SK-N-SH treated with all-trans-retinoic acid at 6 μM for 48 hours (cell line): ENCODE data around the gene PRKAG3.
A peak's percentile ranks its signal among the peaks of the same experiment; 100 is the strongest.

Experiments
- ATAC-seq: fragments of 200-7000 bp; cut with Tn5 transposase; 3 replicates; pipeline ENCODE4 v1.9.1; 2020; ENCODE audit warnings: mild to moderate bottlenecking, moderate library complexity
- ARNTL ChIP-seq: fragments of 450-650 bp; formaldehyde crosslinking; IDR thresholded peaks from 2 replicates; pipeline ENCODE4 v1.5.0; 2020; ENCODE audit warnings: low read depth, mild to moderate bottlenecking, moderate library complexity, borderline replicate concordance
- BACH2 ChIP-seq: fragments of 250-450 bp; sonication (Bioruptor Pico); IDR thresholded peaks from 2 replicates; pipeline ENCODE4 v1.9.0; 2021; ENCODE audit warnings: mild to moderate bottlenecking, borderline replicate concordance
- CREB5 ChIP-seq: fragments of 250-450 bp; sonication (Bioruptor Pico); IDR thresholded peaks from 2 replicates; pipeline ENCODE4 v1.5.1; 2020; ENCODE audit warnings: low read depth, mild to moderate bottlenecking, moderate library complexity
- CSDC2 ChIP-seq: fragments of 250-450 bp; sonication (Bioruptor Pico); IDR thresholded peaks from 2 replicates; pipeline ENCODE4 v1.5.0; 2020; ENCODE audit warnings: mild to moderate bottlenecking, moderate library complexity
- CSRNP3 ChIP-seq: fragments of 250-450 bp; sonication (Bioruptor Pico); IDR thresholded peaks from 2 replicates; pipeline ENCODE4 v1.5.1; 2021; ENCODE audit warnings: mild to moderate bottlenecking, moderate library complexity
- ESRRG ChIP-seq: fragments of 250-450 bp; sonication (Bioruptor Pico); IDR thresholded peaks from 2 replicates; pipeline ENCODE4 v1.6.1; 2021; ENCODE audit warnings: mild to moderate bottlenecking
- ISL1 ChIP-seq: fragments of 250-450 bp; sonication (Bioruptor Pico); IDR thresholded peaks from 2 replicates; pipeline ENCODE4 v2.1.2; 2022; ENCODE audit warnings: mild to moderate bottlenecking, moderate library complexity
- OSR1 ChIP-seq: fragments of 250-450 bp; sonication (Bioruptor Pico); IDR thresholded peaks from 2 replicates; pipeline ENCODE4 v1.8.0; 2022; ENCODE audit warnings: moderate library complexity, mild to moderate bottlenecking, inconsistent platforms
- PATZ1 ChIP-seq: fragments of 250-450 bp; sonication (Bioruptor Pico); IDR thresholded peaks from 2 replicates; pipeline ENCODE4 v1.8.0; 2020; ENCODE audit warnings: mild to moderate bottlenecking, moderate library complexity, borderline replicate concordance
- POU6F1 ChIP-seq: fragments of 250-450 bp; sonication (Bioruptor Pico); IDR thresholded peaks from 2 replicates; pipeline ENCODE4 v1.8.0; 2021; ENCODE audit warnings: low read depth, mild to moderate bottlenecking, moderate library complexity, borderline replicate concordance
- PPARA ChIP-seq: fragments of 250-450 bp; sonication (Bioruptor Pico); IDR thresholded peaks from 2 replicates; pipeline ENCODE4 v1.5.0; 2020; ENCODE audit warnings: mild to moderate bottlenecking, borderline replicate concordance
- RARB ChIP-seq: fragments of 250-450 bp; sonication (Bioruptor Pico); IDR thresholded peaks from 2 replicates; pipeline ENCODE4 v1.8.0; 2021; ENCODE audit warnings: mild to moderate bottlenecking, moderate library complexity
- SNAI2 ChIP-seq: fragments of 250-450 bp; sonication (Bioruptor Pico); IDR thresholded peaks from 2 replicates; pipeline ENCODE4 v1.5.0; 2020; ENCODE audit warnings: mild to moderate bottlenecking, moderate library complexity
- TCF4 ChIP-seq: fragments of 250-450 bp; sonication (Bioruptor Pico); IDR thresholded peaks from 2 replicates; pipeline ENCODE4 v1.8.0; 2021; ENCODE audit warnings: mild to moderate bottlenecking, moderate library complexity, borderline replicate concordance
- TOX ChIP-seq: fragments of 250-450 bp; sonication (Bioruptor Pico); IDR thresholded peaks from 2 replicates; pipeline ENCODE4 v1.8.0; 2021; ENCODE audit warnings: mild to moderate bottlenecking, moderate library complexity, borderline replicate concordance
- TSHZ2 ChIP-seq: fragments of 250-450 bp; sonication (Bioruptor Pico); IDR thresholded peaks from 2 replicates; pipeline ENCODE4 v1.5.0; 2020; ENCODE audit warnings: mild to moderate bottlenecking, moderate library complexity
- ZC3H10 ChIP-seq: fragments of 250-450 bp; sonication (Bioruptor Pico); IDR thresholded peaks from 2 replicates; pipeline ENCODE4 v1.5.1; 2021; ENCODE audit warnings: mild to moderate bottlenecking, moderate library complexity
- ZFP3 ChIP-seq: fragments of 250-450 bp; sonication (Bioruptor Pico); IDR thresholded peaks from 2 replicates; pipeline ENCODE4 v1.5.0; 2020; ENCODE audit warnings: mild to moderate bottlenecking, moderate library complexity
- ZFP30 ChIP-seq: fragments of 450-650 bp; formaldehyde crosslinking; IDR thresholded peaks from 2 replicates; pipeline ENCODE4 v1.5.0; 2022; ENCODE audit warnings: mild to moderate bottlenecking, moderate library complexity
- ZNF565 ChIP-seq: fragments of 450-650 bp; formaldehyde crosslinking; conservative IDR thresholded peaks from 2 replicates; pipeline ENCODE4 v1.5.0; 2020; ENCODE audit warnings: low read depth, mild to moderate bottlenecking, moderate library complexity
- ZNF8 ChIP-seq: fragments of 450-650 bp; formaldehyde crosslinking; IDR thresholded peaks from 2 replicates; pipeline ENCODE4 v1.5.0; 2020; ENCODE audit warnings: mild to moderate bottlenecking, moderate library complexity

PRKAG3 gene

GRCh38 chr2:218807626-218808025, 24.0 kb downstream of the PRKAG3 start:
- ATAC-seq: no peak

GRCh38 chr2:218806346-218806978, 25.1 kb downstream of the PRKAG3 start:
- ATAC-seq: peak; percentile 73
- TF ChIP-seq PATZ1 (CRISPR knock-in tag) (0 out of 2 replicates have a peak, but pooled peaks have one; percentile 26), ISL1 (CRISPR knock-in tag) (peak; percentile 24; the same call in 1 of the 2 replicates), OSR1 (CRISPR knock-in tag) (no peak), ZFP30 (CRISPR knock-in tag) (no peak)

More at GRCh38 chr2:218807626-218808025, 24.0 kb downstream of the PRKAG3 start:
- TF ChIP-seq CSDC2 (CRISPR knock-in tag) (no peak), CSRNP3 (CRISPR knock-in tag) (no peak), ZC3H10 (CRISPR knock-in tag) (no peak), TOX (no peak), SNAI2 (CRISPR knock-in tag) (no peak)

- peak; percentile 81 for ATAC-seq
- TF ChIP-seq ESRRG (CRISPR knock-in tag): no peak
- TF ChIP-seq BACH2 (CRISPR knock-in tag): no peak
- TF ChIP-seq CREB5: no peak
- no peak for TF ChIP-seq TOX
- TF ChIP-seq RARB: no peak
- no peak for TF ChIP-seq POU6F1
- TF ChIP-seq TSHZ2 (CRISPR knock-in tag): no peak
- no peak for TF ChIP-seq ISL1 (CRISPR knock-in tag)
- no peak for TF ChIP-seq ZFP3 (CRISPR knock-in tag)
- TF ChIP-seq SNAI2 (CRISPR knock-in tag): no peak
- no peak for TF ChIP-seq CSDC2 (CRISPR knock-in tag)
- no peak for TF ChIP-seq ZFP30 (CRISPR knock-in tag)
- no peak for TF ChIP-seq ZNF565 (CRISPR knock-in tag)
- no peak for TF ChIP-seq PATZ1 (CRISPR knock-in tag)
- TF ChIP-seq ARNTL (CRISPR knock-in tag): no peak
- no peak for TF ChIP-seq TCF4 (CRISPR knock-in tag)
- no peak for TF ChIP-seq PPARA
- TF ChIP-seq ZNF8 (CRISPR knock-in tag): no peak
- no peak for TF ChIP-seq OSR1 (CRISPR knock-in tag)
Observed at GRCh38 chr2:218805627-218806026, 26.0 kb downstream of the PRKAG3 start.
